GM21360 (cell line): ENCODE measurements around the gene HBEGF.

ENCODE experiments used
- ATAC-seq: cut with Tn5 transposase; IDR thresholded peaks from one replicate; pipeline ENCODE4 v1.9.1; 2021; ENCODE audit warnings: mild to moderate bottlenecking, moderate library complexity; ENCODE audit not compliant: unreplicated experiment

The HBEGF gene

GRCh38 chr5:140338336-140338735, 8.1 kb downstream of the HBEGF start:
- ATAC-seq: no peak

- no peak for ATAC-seq
Measured at GRCh38 chr5:140337880-140338279, 8.5 kb downstream of the HBEGF start.

- ATAC-seq: no peak
Measured at GRCh38 chr5:140336388-140336787, 10.0 kb downstream of the HBEGF start.

- ATAC-seq: no peak
Measured at GRCh38 chr5:140331638-140332037, 14.8 kb downstream of the HBEGF start.

GRCh38 chr5:140329739-140330481, 16.5 kb downstream of the HBEGF start:
- no peak for ATAC-seq

GRCh38 chr5:140328036-140328764, 18.2 kb downstream of the HBEGF start:
- no peak for ATAC-seq

GRCh38 chr5:140327589-140327988, 18.8 kb downstream of the HBEGF start:
- ATAC-seq: no peak

- ATAC-seq: no peak
Measured at GRCh38 chr5:140325486-140325885, 20.9 kb downstream of the HBEGF start.

- no peak for ATAC-seq
Measured at GRCh38 chr5:140324617-140325241, 21.7 kb downstream of the HBEGF start.

- no peak for ATAC-seq
Measured at GRCh38 chr5:140324041-140324600, 22.3 kb downstream of the HBEGF start.

- ATAC-seq: no peak
Measured at GRCh38 chr5:140322751-140323731, 23.4 kb downstream of the HBEGF start.

GRCh38 chr5:140321796-140322195, 24.6 kb downstream of the HBEGF start:
- no peak for ATAC-seq

GRCh38 chr5:140319833-140320232, 26.6 kb downstream of the HBEGF start:
- ATAC-seq: no peak

- no peak for ATAC-seq
Measured at GRCh38 chr5:140318792-140319191, 27.6 kb downstream of the HBEGF start.

GRCh38 chr5:140317859-140318258, 28.5 kb downstream of the HBEGF start:
- ATAC-seq: no peak

GRCh38 chr5:140312791-140313189, 33.6 kb downstream of the HBEGF start:
- ATAC-seq: no peak

- ATAC-seq: no peak
Measured at GRCh38 chr5:140312067-140312790, 34.2 kb downstream of the HBEGF start.

GRCh38 chr5:140311011-140311467, 35.4 kb downstream of the HBEGF start:
- no peak for ATAC-seq

GRCh38 chr5:140310434-140310833, 36.0 kb downstream of the HBEGF start:
- ATAC-seq: no peak
